ENCODE results near the gene ASB1.

ASB1 gene

DNA sequence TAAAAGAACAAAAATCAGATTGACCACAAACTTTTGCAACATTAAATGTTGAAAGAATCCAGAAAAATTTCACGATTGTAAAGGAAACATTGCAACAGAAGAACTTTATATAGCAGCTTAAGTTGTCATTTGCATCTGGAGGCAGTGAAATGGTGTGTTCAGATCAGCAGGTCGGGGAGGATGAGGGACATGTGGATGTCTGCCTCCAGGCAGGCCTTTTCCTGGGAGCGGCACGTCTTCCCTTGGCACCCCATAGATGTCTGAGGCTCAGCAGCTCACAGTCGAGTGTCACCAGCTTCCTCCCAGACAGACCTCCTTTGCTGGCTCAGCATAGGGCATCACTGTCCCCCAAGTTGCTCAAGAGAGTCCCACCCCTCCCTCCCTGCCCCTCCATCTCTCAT, 44.3 kb upstream of the ASB1 start:
- POLR2A ChIA-PET: interaction anchor here (0.6 kb wide), 1 partner anchor 29 kb away, joined by 4 read pairs; no protein-coding TSS in a partner anchor
- TF ChIP-seq HOXC10 (CRISPR knock-in tag; IDR thresholded peaks at IDR 0.05) (no peak), ZNF350 (tag by site-specific recombination; IDR thresholded peaks at IDR 0.05) (no peak), ZNF174 (tag by site-specific recombination; IDR thresholded peaks at IDR 0.05) (no peak), ZNF600 (tag by site-specific recombination; IDR thresholded peaks at IDR 0.05) (no peak), ZNF311 (tag by site-specific recombination; IDR thresholded peaks at IDR 0.05; ENCODE audit: borderline replicate concordance) (no peak), ZNF169 (tag by site-specific recombination; IDR thresholded peaks at IDR 0.05) (no peak), ZNF555 (tag by site-specific recombination; conservative IDR thresholded peaks at IDR 0.05) (no peak), MYNN (tag by site-specific recombination; IDR thresholded peaks at IDR 0.05; ENCODE audit: borderline replicate concordance) (no peak), KLF8 (tag by site-specific recombination; IDR thresholded peaks at IDR 0.05) (no peak), ZNF670 (tag by site-specific recombination; IDR thresholded peaks at IDR 0.05; ENCODE audit: low read depth) (no peak), KLF10 (tag by site-specific recombination; IDR thresholded peaks at IDR 0.05) (no peak), ZNF138 (tag by site-specific recombination; IDR thresholded peaks at IDR 0.05; ENCODE audit: borderline replicate concordance) (no peak), ZSCAN16 (tag by site-specific recombination; IDR thresholded peaks at IDR 0.05) (no peak), AEBP2 (tag by site-specific recombination; IDR thresholded peaks at IDR 0.05; ENCODE audit: borderline replicate concordance) (no peak), MEIS1 (CRISPR knock-in tag; IDR thresholded peaks at IDR 0.05; ENCODE audit: borderline replicate concordance) (no peak), TRIM28 (IDR thresholded peaks at IDR 0.05; ENCODE audit: borderline replicate concordance, low read length) (no peak), ZNF571 (tag by site-specific recombination; IDR thresholded peaks at IDR 0.05) (no peak)
- TF ChIP-seq, protein P1, sequence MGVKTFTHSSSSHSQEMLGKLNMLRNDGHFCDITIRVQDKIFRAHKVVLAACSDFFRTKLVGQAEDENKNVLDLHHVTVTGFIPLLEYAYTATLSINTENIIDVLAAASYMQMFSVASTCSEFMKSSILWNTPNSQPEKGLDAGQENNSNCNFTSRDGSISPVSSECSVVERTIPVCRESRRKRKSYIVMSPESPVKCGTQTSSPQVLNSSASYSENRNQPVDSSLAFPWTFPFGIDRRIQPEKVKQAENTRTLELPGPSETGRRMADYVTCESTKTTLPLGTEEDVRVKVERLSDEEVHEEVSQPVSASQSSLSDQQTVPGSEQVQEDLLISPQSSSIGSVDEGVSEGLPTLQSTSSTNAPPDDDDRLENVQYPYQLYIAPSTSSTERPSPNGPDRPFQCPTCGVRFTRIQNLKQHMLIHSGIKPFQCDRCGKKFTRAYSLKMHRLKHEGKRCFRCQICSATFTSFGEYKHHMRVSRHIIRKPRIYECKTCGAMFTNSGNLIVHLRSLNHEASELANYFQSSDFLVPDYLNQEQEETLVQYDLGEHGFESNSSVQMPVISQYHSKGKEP (tag by site-specific recombination; IDR thresholded peaks at IDR 0.05): no peak
- peaks cover 0 to 23% of the 10 kb centered on the region in 2 experiments; a peak in 1 of 3 replicates for H3K36me3 ChIP-seq (ENCODE audit: control insufficient read depth in 2 of 2, insufficient read depth in 1 of 2, low read length in 2 of 2)
- H3K9me3 ChIP-seq (ENCODE audit: control insufficient read depth, insufficient read depth, low read depth, low read length): no peaks in the 10 kb centered on the region
- H3K4me3 ChIP-seq (ENCODE audit: low read depth, low read length): no peak overlapping the region
- no peak overlapping the region for H3K27ac ChIP-seq (ENCODE audit: extremely low read depth, low read depth, low read length)
- CTCF ChIA-PET: interaction anchor here (0.7 kb wide), 1 partner anchor 14 kb away, joined by 5 read pairs; no protein-coding TSS in a partner anchor
- H3K4me1 ChIP-seq (ENCODE audit: control insufficient read depth, insufficient read depth, low read length): no peaks in the 10 kb centered on the region; the same call in 1 of the 2 replicates

DNA sequence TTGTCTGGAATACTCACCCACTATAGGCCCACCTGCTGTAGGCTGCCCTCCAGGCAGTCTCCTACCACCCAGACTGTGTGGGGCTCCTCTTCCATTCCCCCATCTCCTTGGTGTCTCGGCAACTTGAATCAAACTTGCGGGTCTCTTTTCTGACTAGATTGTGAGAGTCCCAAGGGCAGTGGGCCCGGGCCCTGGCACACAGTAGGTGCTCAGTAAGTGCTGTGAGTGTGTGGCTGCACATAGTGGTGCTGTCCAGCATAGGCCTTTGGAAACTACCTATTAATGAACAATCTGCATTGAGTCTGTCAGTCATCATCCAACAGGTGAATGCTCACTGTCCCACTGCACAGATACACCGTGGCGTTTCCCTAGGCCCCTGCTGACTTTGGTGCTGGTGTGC, 43.6 kb upstream of the ASB1 start:
- CTCF ChIA-PET: no interaction called here
- POLR2A ChIA-PET: no interaction called here
- TF ChIP-seq ZNF311 (tag by site-specific recombination; IDR thresholded peaks at IDR 0.05; ENCODE audit: borderline replicate concordance) (no peak), OSR2 (tag by site-specific recombination; IDR thresholded peaks at IDR 0.05) (no peak)
- H3K27ac ChIP-seq (ENCODE audit: extremely low read depth, low read depth, low read length): no peak overlapping the region
- no peak overlapping the region for H3K4me3 ChIP-seq (ENCODE audit: low read depth, low read length)
- H3K4me1 ChIP-seq (ENCODE audit: control insufficient read depth, insufficient read depth, low read length): no peaks in the 10 kb centered on the region; the same call in 1 of the 2 replicates
- no peaks in the 10 kb centered on the region for H3K9me3 ChIP-seq (ENCODE audit: control insufficient read depth, insufficient read depth, low read depth, low read length)
- peaks cover 0 to 23% of the 10 kb centered on the region in 2 experiments; a peak in 1 of 3 replicates for H3K36me3 ChIP-seq (ENCODE audit: control insufficient read depth in 2 of 2, insufficient read depth in 1 of 2, low read length in 2 of 2)

DNA sequence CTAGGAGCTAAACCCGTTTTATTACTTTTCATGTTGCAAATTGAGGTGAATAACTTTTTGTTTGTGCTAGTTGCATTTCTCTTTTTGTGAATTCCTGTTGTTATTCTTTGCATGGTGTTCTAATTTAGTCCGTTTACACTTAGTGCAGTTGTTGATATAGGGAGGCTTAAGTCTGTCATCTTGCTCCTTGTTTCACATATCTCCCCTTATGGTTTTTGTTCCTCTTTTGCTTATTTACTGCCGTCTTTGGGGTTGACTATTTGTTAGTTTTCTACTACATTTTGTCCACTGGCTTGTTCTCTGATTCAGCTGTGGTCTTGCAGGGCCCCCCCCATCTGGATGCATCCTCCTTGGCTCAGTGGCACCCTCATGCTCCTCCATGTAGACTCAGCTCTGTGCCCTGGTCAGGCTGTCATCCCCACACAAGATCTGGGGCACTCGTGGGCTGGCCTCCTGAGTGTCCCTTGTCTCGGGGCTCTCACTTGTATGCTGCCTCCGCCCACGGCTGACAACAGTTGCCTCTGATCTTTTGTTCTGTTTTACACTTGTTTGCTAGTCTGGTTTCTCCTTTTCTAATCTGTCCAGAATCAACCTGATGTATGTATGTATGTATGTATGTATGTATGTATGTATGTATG, 42.9 kb upstream of the ASB1 start:
- CTCF ChIA-PET: no interaction called here

More for the DNA sequence above, 42.9 kb upstream of the ASB1 start:
- peaks cover 0 to 23% of the 10 kb centered on the region in 2 experiments; a peak in 1 of 3 replicates for H3K36me3 ChIP-seq (ENCODE audit: control insufficient read depth in 2 of 2, insufficient read depth in 1 of 2, low read length in 2 of 2)
- no peak overlapping the region for H3K27ac ChIP-seq (ENCODE audit: extremely low read depth, low read depth, low read length)
- TF ChIP-seq, protein P2, sequence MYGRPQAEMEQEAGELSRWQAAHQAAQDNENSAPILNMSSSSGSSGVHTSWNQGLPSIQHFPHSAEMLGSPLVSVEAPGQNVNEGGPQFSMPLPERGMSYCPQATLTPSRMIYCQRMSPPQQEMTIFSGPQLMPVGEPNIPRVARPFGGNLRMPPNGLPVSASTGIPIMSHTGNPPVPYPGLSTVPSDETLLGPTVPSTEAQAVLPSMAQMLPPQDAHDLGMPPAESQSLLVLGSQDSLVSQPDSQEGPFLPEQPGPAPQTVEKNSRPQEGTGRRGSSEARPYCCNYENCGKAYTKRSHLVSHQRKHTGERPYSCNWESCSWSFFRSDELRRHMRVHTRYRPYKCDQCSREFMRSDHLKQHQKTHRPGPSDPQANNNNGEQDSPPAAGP (tag by site-specific recombination; IDR thresholded peaks at IDR 0.05): no peak
- TF ChIP-seq ZIC2 (tag by site-specific recombination; IDR thresholded peaks at IDR 0.05) (no peak), ZNF24 (tag by site-specific recombination; IDR thresholded peaks at IDR 0.05) (no peak), ZNF488 (tag by site-specific recombination; IDR thresholded peaks at IDR 0.05) (no peak), MYNN (tag by site-specific recombination; IDR thresholded peaks at IDR 0.05; ENCODE audit: borderline replicate concordance) (no peak), ZNF747 (tag by site-specific recombination; IDR thresholded peaks at IDR 0.05) (no peak)
- H3K4me3 ChIP-seq (ENCODE audit: low read depth, low read length): no peak overlapping the region
- no peaks in the 10 kb centered on the region for H3K9me3 ChIP-seq (ENCODE audit: control insufficient read depth, insufficient read depth, low read depth, low read length)
- POLR2A ChIA-PET: no interaction called here
- H3K4me1 ChIP-seq (ENCODE audit: control insufficient read depth, insufficient read depth, low read length): no peaks in the 10 kb centered on the region; the same call in 1 of the 2 replicates

Data from HEK293 (cell line).